Mesendoderm (in vitro differentiated cells): ENCODE measurements around the gene CHID1.

Experiments used
- DNase-seq: peaks from one replicate; pipeline ENCODE4 v3.0.0; 2013
- H2AK5ac ChIP-seq: 2 replicates; pipeline ENCODE4 v1.6.1; 2013; ENCODE audit warnings: low read length, inconsistent platforms
- H2BK120ac ChIP-seq: 2 replicates; pipeline ENCODE4 v1.6.1; 2013; ENCODE audit warnings: low read depth, mild to moderate bottlenecking, low read length, moderate library complexity, mixed read lengths
- H2BK15ac ChIP-seq: replicated peaks from 2 replicates; pipeline ENCODE4 v1.6.1; 2013; ENCODE audit warnings: low read depth, mild to moderate bottlenecking, moderate library complexity
- H2BK5ac ChIP-seq: 2 replicates; pipeline ENCODE4 v1.6.1; 2013; ENCODE audit warnings: low read length, inconsistent platforms
- H3K18ac ChIP-seq: 2 replicates; pipeline ENCODE4 v1.6.1; 2013; ENCODE audit warnings: mild to moderate bottlenecking, low read length, mixed read lengths
- H3K23ac ChIP-seq: one replicate; pipeline ENCODE4 v1.6.1; 2013; ENCODE audit warnings: low read length
- H3K27ac ChIP-seq: 2 replicates; pipeline ENCODE4 v1.5.1; 2013; ENCODE audit warnings: low read depth, mild to moderate bottlenecking, inconsistent platforms, low read length, moderate library complexity
- H3K27me3 ChIP-seq: 2 replicates; pipeline ENCODE4 v1.6.1; 2013; ENCODE audit warnings: low read length, control low read depth, mild to moderate bottlenecking, inconsistent platforms; ENCODE audit not compliant: insufficient read depth, poor library complexity
- H3K36me3 ChIP-seq: 2 replicates; pipeline ENCODE4 v1.6.1; 2013; ENCODE audit warnings: low read length, inconsistent platforms; ENCODE audit not compliant: control insufficient read depth, insufficient read depth
- H3K4ac ChIP-seq: one replicate; pipeline ENCODE4 v1.6.1; 2013; ENCODE audit warnings: low read depth, mild to moderate bottlenecking, low read length, moderate library complexity
- H3K4me1 ChIP-seq: 2 replicates; pipeline ENCODE4 v1.6.1; 2013; ENCODE audit warnings: low read depth, low read length, inconsistent platforms; ENCODE audit not compliant: control insufficient read depth
- H3K4me2 ChIP-seq: 2 replicates; pipeline ENCODE4 v1.6.1; 2013; ENCODE audit warnings: low read length
- H3K4me3 ChIP-seq: 2 replicates; pipeline ENCODE4 v1.5.1; 2013; ENCODE audit warnings: mild to moderate bottlenecking, low read length
- H3K56ac ChIP-seq: one replicate; pipeline ENCODE4 v1.6.1; 2013; ENCODE audit warnings: low read length
- H3K79me1 ChIP-seq: 2 replicates; pipeline ENCODE4 v1.6.1; 2013; ENCODE audit warnings: low read length, inconsistent platforms
- H3K79me2 ChIP-seq: 2 replicates; pipeline ENCODE4 v1.6.1; 2013; ENCODE audit warnings: mild to moderate bottlenecking, low read length; ENCODE audit not compliant: control insufficient read depth, insufficient read depth
- H3K9ac ChIP-seq: 2 replicates; pipeline ENCODE4 v1.6.1; 2013; ENCODE audit warnings: low read length, inconsistent platforms
- H4K5ac ChIP-seq: one replicate; pipeline ENCODE4 v1.6.1; 2013; ENCODE audit warnings: low read length
- H4K8ac ChIP-seq: one replicate; pipeline ENCODE4 v1.6.1; 2013; ENCODE audit warnings: low read depth, mild to moderate bottlenecking, control low read depth, low read length, moderate library complexity
- WGBS: extraction: QIAGEN DNeasy Blood & Tissue Kit; methylation state at CpG from one replicate; pipeline ENCODE4 v1.1.7; 2013; ENCODE audit warnings: low lambda C conversion rate, missing lambda C conversion rate; ENCODE audit not compliant: insufficient coverage; ENCODE audit errors: extremely low coverage; 5-methylcytosine and 5-hydroxymethylcytosine counted together

Gene CHID1

GRCh38 chr11:917426-917825, 6.8 kb upstream of the CHID1 start:
- Histone ChIP-seq H4K8ac (no peak overlapping the region), H2BK5ac (no peak overlapping the region), H3K9ac (no peak overlapping the region), H3K79me1 (no peaks in the 10 kb centered on the region), H3K4ac (no peak overlapping the region), H3K27ac (no peak overlapping the region), H3K4me1 (no peaks in the 10 kb centered on the region), H3K27me3 (no peaks in the 10 kb centered on the region), H3K4me2 (no peak overlapping the region), H3K18ac (no peak overlapping the region), H3K56ac (no peak overlapping the region), H2BK120ac (no peak overlapping the region), H4K5ac (no peak overlapping the region), H3K23ac (no peak overlapping the region), H2AK5ac (no peak overlapping the region), H2BK15ac (no peak overlapping the region), H3K36me3 (no peaks in the 10 kb centered on the region), H3K4me3 (no peak overlapping the region), H3K79me2 (no peaks in the 10 kb centered on the region)
- DNase-seq: no peak
- no CpG with 5 or more reads among the region's 8 CpGs for WGBS

GRCh38 chr11:914747-915501, 4.3 kb upstream of the CHID1 start:
- H2BK15ac ChIP-seq: no peak overlapping the region
- DNase-seq: no peak
- peaks cover 2% of the 10 kb centered on the region for H3K4me1 ChIP-seq
- H3K56ac ChIP-seq: no peak overlapping the region
- no CpG with 5 or more reads among the region's 21 CpGs for WGBS
- no peaks in the 10 kb centered on the region for H3K27me3 ChIP-seq
- H3K4me2 ChIP-seq: no peak overlapping the region
- H3K27ac ChIP-seq: no peak overlapping the region
- H3K79me2 ChIP-seq: peaks cover 6% of the 10 kb centered on the region
- H3K9ac ChIP-seq: no peak overlapping the region
- H2BK120ac ChIP-seq: no peak overlapping the region
- no peak overlapping the region for H2AK5ac ChIP-seq
- no peaks in the 10 kb centered on the region for H3K36me3 ChIP-seq
- no peak overlapping the region for H4K8ac ChIP-seq
- no peak overlapping the region for H2BK5ac ChIP-seq
- no peak overlapping the region for H4K5ac ChIP-seq
- no peak overlapping the region for H3K18ac ChIP-seq
- H3K4ac ChIP-seq: no peak overlapping the region
- H3K23ac ChIP-seq: no peak overlapping the region
- H3K79me1 ChIP-seq: no peaks in the 10 kb centered on the region
- H3K4me3 ChIP-seq: no peak overlapping the region

GRCh38 chr11:914204-914603, 3.6 kb upstream of the CHID1 start:
- no CpG with 5 or more reads among the region's 5 CpGs for WGBS
- H3K9ac ChIP-seq: no peak overlapping the region
- H2BK120ac ChIP-seq: no peak overlapping the region
- H3K4me2 ChIP-seq: no peak overlapping the region
- no peak overlapping the region for H3K4me3 ChIP-seq
- H3K23ac ChIP-seq: no peak overlapping the region
- no peak overlapping the region for H4K5ac ChIP-seq
- peak overlapping the region; percentile 34 for H3K56ac ChIP-seq
- H2AK5ac ChIP-seq: no peak overlapping the region
- H4K8ac ChIP-seq: no peak overlapping the region
- H3K79me2 ChIP-seq: peaks cover 13% of the 10 kb centered on the region
- no peak overlapping the region for H2BK15ac ChIP-seq
- no peaks in the 10 kb centered on the region for H3K36me3 ChIP-seq
- no peak for DNase-seq
- peaks cover 2% of the 10 kb centered on the region for H3K4me1 ChIP-seq
- H3K79me1 ChIP-seq: peaks cover 6% of the 10 kb centered on the region
- no peak overlapping the region for H2BK5ac ChIP-seq
- no peak overlapping the region for H3K18ac ChIP-seq
- H3K27me3 ChIP-seq: no peaks in the 10 kb centered on the region
- no peak overlapping the region for H3K27ac ChIP-seq
- H3K4ac ChIP-seq: no peak overlapping the region

- Histone ChIP-seq H3K27me3 (no peaks in the 10 kb centered on the region), H3K79me1 (peaks cover 16% of the 10 kb centered on the region), H3K27ac (no peak overlapping the region), H3K79me2 (peaks cover 23% of the 10 kb centered on the region), H3K4ac (no peak overlapping the region), H3K18ac (no peak overlapping the region), H3K4me3 (no peak overlapping the region), H3K23ac (no peak overlapping the region), H3K56ac (no peak overlapping the region), H3K4me2 (no peak overlapping the region), H3K36me3 (peaks cover 2% of the 10 kb centered on the region), H2BK5ac (no peak overlapping the region), H4K8ac (no peak overlapping the region), H3K4me1 (peaks cover 2% of the 10 kb centered on the region), H4K5ac (no peak overlapping the region), H3K9ac (no peak overlapping the region), H2BK120ac (no peak overlapping the region), H2AK5ac (no peak overlapping the region), H2BK15ac (no peak overlapping the region)
- no CpG with 5 or more reads among the region's 4 CpGs for WGBS
- DNase-seq: no peak
Observed at GRCh38 chr11:913043-913442, 2.4 kb upstream of the CHID1 start.

- Histone ChIP-seq H3K18ac (no peak overlapping the region), H4K5ac (no peak overlapping the region), H3K23ac (no peak overlapping the region), H3K56ac (no peak overlapping the region), H4K8ac (no peak overlapping the region), H3K9ac (no peak overlapping the region), H2BK15ac (no peak overlapping the region), H2BK5ac (no peak overlapping the region), H3K4me2 (no peak overlapping the region), H3K4me3 (no peak overlapping the region), H3K27ac (no peak overlapping the region), H3K27me3 (no peaks in the 10 kb centered on the region), H3K36me3 (peaks cover 2% of the 10 kb centered on the region), H3K4ac (no peak overlapping the region), H2BK120ac (no peak overlapping the region), H3K79me2 (peaks cover 24% of the 10 kb centered on the region), H2AK5ac (no peak overlapping the region), H3K79me1 (peaks cover 17% of the 10 kb centered on the region), H3K4me1 (peaks cover 2% of the 10 kb centered on the region)
- WGBS: no CpG with 5 or more reads among the region's 14 CpGs
- DNase-seq: no peak
Observed at GRCh38 chr11:912266-912665, 1.7 kb upstream of the CHID1 start.

GRCh38 chr11:911890-912219, 1.2 kb upstream of the CHID1 start:
- Histone ChIP-seq H3K4me3 (no peak overlapping the region), H2BK15ac (no peak overlapping the region), H3K4ac (no peak overlapping the region), H3K79me2 (peaks cover 24% of the 10 kb centered on the region), H2BK120ac (no peak overlapping the region), H3K27ac (no peak overlapping the region), H4K8ac (no peak overlapping the region), H3K79me1 (peaks cover 17% of the 10 kb centered on the region), H3K56ac (peak overlapping the region; percentile 92), H3K4me2 (no peak overlapping the region), H3K4me1 (peaks cover 2% of the 10 kb centered on the region), H2AK5ac (no peak overlapping the region), H2BK5ac (no peak overlapping the region), H4K5ac (peak overlapping the region; percentile 85), H3K23ac (no peak overlapping the region), H3K27me3 (no peaks in the 10 kb centered on the region), H3K9ac (peak overlapping the region; percentile 87), H3K36me3 (peaks cover 2% of the 10 kb centered on the region), H3K18ac (no peak overlapping the region)
- no peak for DNase-seq
- no CpG with 5 or more reads among the region's 11 CpGs for WGBS
